Measurements from ENCODE around the gene POLK.

The POLK gene

GRCh38 chr5:75620184-75620959, 108.7 kb downstream of the POLK start:
- DNase-seq (ENCODE audit: low read depth): no peak
- TF ChIP-seq CTCF (IDR thresholded peaks at IDR 0.05; ENCODE audit: insufficient read depth, low read depth, low read length, missing control alignments): no peak
- H3K4me3 ChIP-seq (ENCODE audit: low read depth, low read length): no peak overlapping the region

GRCh38 chr5:75622564-75622963, 110.9 kb downstream of the POLK start:
- no peak for TF ChIP-seq CTCF (IDR thresholded peaks at IDR 0.05; ENCODE audit: insufficient read depth, low read depth, low read length, missing control alignments)
- DNase-seq (ENCODE audit: low read depth): no peak
- no peak overlapping the region for H3K4me3 ChIP-seq (ENCODE audit: low read depth, low read length)

GRCh38 chr5:75623846-75624245, 112.2 kb downstream of the POLK start:
- H3K4me3 ChIP-seq (ENCODE audit: low read depth, low read length): no peak overlapping the region
- no peak for DNase-seq (ENCODE audit: low read depth)
- TF ChIP-seq CTCF (IDR thresholded peaks at IDR 0.05; ENCODE audit: insufficient read depth, low read depth, low read length, missing control alignments): no peak

- no peak for TF ChIP-seq CTCF (IDR thresholded peaks at IDR 0.05; ENCODE audit: insufficient read depth, low read depth, low read length, missing control alignments)
- no peak for DNase-seq (ENCODE audit: low read depth)
- H3K4me3 ChIP-seq (ENCODE audit: low read depth, low read length): no peak overlapping the region
Observed at GRCh38 chr5:75626959-75627358, 115.3 kb downstream of the POLK start.

- TF ChIP-seq CTCF (IDR thresholded peaks at IDR 0.05; ENCODE audit: insufficient read depth, low read depth, low read length, missing control alignments): no peak
- no peak overlapping the region for H3K4me3 ChIP-seq (ENCODE audit: low read depth, low read length)
Observed at GRCh38 chr5:75627801-75628200, 116.1 kb downstream of the POLK start.

GRCh38 chr5:75630875-75631274, 119.2 kb downstream of the POLK start:
- TF ChIP-seq CTCF (IDR thresholded peaks at IDR 0.05; ENCODE audit: insufficient read depth, low read depth, low read length, missing control alignments): no peak
- DNase-seq (ENCODE audit: low read depth): no peak
- H3K4me3 ChIP-seq (ENCODE audit: low read depth, low read length): no peak overlapping the region

More at GRCh38 chr5:75627801-75628200, 116.1 kb downstream of the POLK start:
- no peak for DNase-seq (ENCODE audit: low read depth)

- no peak for TF ChIP-seq CTCF (IDR thresholded peaks at IDR 0.05; ENCODE audit: insufficient read depth, low read depth, low read length, missing control alignments)
- no peak overlapping the region for H3K4me3 ChIP-seq (ENCODE audit: low read depth, low read length)
- no peak for DNase-seq (ENCODE audit: low read depth)
Observed at GRCh38 chr5:75632321-75632720, 120.6 kb downstream of the POLK start.

All from GM12865 (cell line).